Fibroblast of lung (primary cell): ENCODE data around the gene RRBP1.

Experiments used
- EZH2 ChIP-seq: IDR thresholded peaks from 2 replicates; pipeline ENCODE4 v1.5.1; 2012; ENCODE audit warnings: low read length, control low read depth, mild to moderate bottlenecking; ENCODE audit errors: missing control alignments
- TF ChIP-seq, protein P1 (sequence below), 2 donors: IDR thresholded peaks in 1 of 2; conservative IDR thresholded peaks in 1 of 2; 1 replicate in 1 of 2; 2 replicates in 1 of 2; pipeline ENCODE4 v1.5.1; 2011 to 2012; ENCODE audit warnings: low read length in 2 of 2, control low read depth in 1 of 2, inconsistent platforms in 1 of 2, low read depth in 1 of 2, mild to moderate bottlenecking in 1 of 2

DNA sequence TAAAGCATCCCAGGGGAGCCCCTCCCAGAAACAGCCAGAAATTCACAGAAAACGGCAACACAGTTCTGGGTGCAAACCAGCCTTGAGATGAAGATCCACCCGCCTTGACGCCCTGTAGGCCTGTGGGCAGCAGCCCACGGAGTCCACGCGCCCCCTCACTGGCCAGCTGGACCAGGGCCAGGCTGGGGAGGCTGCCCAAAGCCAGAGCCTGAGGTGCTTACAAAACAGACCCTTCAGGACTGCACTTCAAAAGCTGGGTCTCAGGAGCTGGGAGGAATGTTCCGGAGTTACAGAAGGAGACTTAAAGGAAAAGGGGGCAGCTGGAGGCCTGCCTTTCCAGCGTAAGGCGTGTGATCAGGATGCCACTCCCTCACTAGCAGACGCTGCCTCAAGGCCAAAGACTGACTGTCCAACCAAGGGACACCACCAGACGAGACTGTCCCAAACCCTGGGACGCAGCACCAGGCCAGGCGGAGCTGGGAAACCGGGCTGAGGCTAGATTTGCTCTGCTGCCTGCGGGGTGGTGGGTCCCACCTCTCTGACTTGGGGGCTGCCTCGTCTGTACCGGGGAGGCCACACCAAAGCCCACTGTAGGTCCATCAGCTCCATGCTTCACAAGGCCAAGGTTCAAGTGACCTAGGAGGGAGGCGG is 48.1 kb downstream of the RRBP1 start:
- TF ChIP-seq, protein P1, sequence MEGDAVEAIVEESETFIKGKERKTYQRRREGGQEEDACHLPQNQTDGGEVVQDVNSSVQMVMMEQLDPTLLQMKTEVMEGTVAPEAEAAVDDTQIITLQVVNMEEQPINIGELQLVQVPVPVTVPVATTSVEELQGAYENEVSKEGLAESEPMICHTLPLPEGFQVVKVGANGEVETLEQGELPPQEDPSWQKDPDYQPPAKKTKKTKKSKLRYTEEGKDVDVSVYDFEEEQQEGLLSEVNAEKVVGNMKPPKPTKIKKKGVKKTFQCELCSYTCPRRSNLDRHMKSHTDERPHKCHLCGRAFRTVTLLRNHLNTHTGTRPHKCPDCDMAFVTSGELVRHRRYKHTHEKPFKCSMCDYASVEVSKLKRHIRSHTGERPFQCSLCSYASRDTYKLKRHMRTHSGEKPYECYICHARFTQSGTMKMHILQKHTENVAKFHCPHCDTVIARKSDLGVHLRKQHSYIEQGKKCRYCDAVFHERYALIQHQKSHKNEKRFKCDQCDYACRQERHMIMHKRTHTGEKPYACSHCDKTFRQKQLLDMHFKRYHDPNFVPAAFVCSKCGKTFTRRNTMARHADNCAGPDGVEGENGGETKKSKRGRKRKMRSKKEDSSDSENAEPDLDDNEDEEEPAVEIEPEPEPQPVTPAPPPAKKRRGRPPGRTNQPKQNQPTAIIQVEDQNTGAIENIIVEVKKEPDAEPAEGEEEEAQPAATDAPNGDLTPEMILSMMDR (conservative IDR thresholded peaks at IDR 0.05 in 1 of 2, IDR thresholded peaks at IDR 0.05 in 1 of 2; ENCODE audit: low read depth in 1 of 2, low read length in 2 of 2), result no peak
- no peak for TF ChIP-seq EZH2
